HUES48 (cell line): ENCODE data around the gene WFDC9.

ENCODE experiments used
- H3K27ac ChIP-seq: one replicate; pipeline ENCODE4 v1.7.0; 2013; ENCODE audit warnings: low read depth, low read length, inconsistent platforms
- H3K27me3 ChIP-seq: 2 replicates; pipeline ENCODE4 v1.6.1; 2013; ENCODE audit warnings: mild to moderate bottlenecking, low read length; ENCODE audit not compliant: control insufficient read depth, insufficient read depth
- H3K36me3 ChIP-seq: 2 replicates; pipeline ENCODE4 v1.6.1; 2013; ENCODE audit warnings: low read length; ENCODE audit not compliant: control insufficient read depth, insufficient read depth
- H3K4me1 ChIP-seq: 2 replicates; pipeline ENCODE4 v1.6.1; 2013; ENCODE audit warnings: mild to moderate bottlenecking, low read length; ENCODE audit not compliant: control insufficient read depth, insufficient read depth
- H3K4me3 ChIP-seq: 2 replicates; pipeline ENCODE4 v1.5.1; 2013; ENCODE audit warnings: mild to moderate bottlenecking, low read depth, low read length
- H3K9ac ChIP-seq: 2 replicates; pipeline ENCODE4 v1.6.1; 2013; ENCODE audit warnings: mild to moderate bottlenecking, low read depth, low read length, moderate library complexity
- H3K9me3 ChIP-seq: 2 replicates; pipeline ENCODE4 v1.6.1; 2013; ENCODE audit warnings: low read length; ENCODE audit not compliant: control insufficient read depth, insufficient read depth

The WFDC9 gene

GRCh38 chr20:45639687-45640086 lies 8.6 kb upstream of the WFDC9 start:
- Histone ChIP-seq H3K9me3 (no peaks in the 10 kb centered on the region), H3K4me3 (no peak overlapping the region), H3K4me1 (no peaks in the 10 kb centered on the region), H3K27ac (no peak overlapping the region), H3K36me3 (no peaks in the 10 kb centered on the region), H3K9ac (no peak overlapping the region), H3K27me3 (no peaks in the 10 kb centered on the region)

DNA sequence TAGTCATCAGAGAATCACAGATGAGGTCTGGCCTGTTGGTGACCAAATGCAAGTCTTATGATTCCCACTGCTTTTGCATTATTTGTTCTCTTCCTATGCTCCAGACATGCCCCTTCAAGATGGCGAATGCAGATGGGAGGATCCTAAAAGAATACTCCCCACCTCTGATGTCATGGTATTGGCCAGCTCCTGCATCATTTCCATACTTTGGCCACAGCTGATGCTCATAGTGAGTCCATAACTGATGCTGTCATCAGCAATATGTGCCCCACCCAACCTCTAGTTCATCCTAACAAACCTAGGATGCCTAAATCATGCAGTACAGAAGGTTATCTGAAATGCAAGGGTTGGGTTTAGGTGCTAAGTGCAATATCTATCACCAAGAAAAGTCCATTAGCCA lies 5.4 kb upstream of the WFDC9 start:
- Histone ChIP-seq H3K27me3 (no peaks in the 10 kb centered on the region), H3K9me3 (no peaks in the 10 kb centered on the region), H3K4me1 (no peaks in the 10 kb centered on the region), H3K4me3 (no peak overlapping the region), H3K9ac (no peak overlapping the region), H3K27ac (no peak overlapping the region), H3K36me3 (no peaks in the 10 kb centered on the region)

DNA sequence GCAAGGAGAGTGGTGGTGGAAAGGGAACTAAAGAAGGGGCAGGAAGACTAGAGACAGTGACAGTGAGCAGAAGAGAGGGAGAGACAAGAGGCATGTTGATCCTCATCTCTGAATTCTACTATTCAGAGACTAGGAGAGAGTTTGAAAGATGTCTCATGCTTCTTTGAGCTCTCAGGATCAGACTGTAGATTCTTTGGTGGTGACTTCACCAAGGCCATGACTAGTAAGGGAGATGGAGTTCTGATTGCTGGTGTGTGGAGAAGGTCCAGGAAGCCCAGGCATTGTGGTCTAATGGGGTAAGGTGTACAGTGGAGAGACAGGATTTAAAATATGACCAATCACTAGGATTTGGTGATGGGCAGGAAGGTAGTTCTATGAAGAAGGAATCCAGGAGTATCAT lies 713 bp downstream of the WFDC9 start:
- Histone ChIP-seq H3K36me3 (no peaks in the 10 kb centered on the region), H3K27ac (no peak overlapping the region), H3K9ac (no peak overlapping the region), H3K4me3 (no peak overlapping the region), H3K9me3 (no peaks in the 10 kb centered on the region), H3K4me1 (no peaks in the 10 kb centered on the region), H3K27me3 (no peaks in the 10 kb centered on the region)

GRCh38 chr20:45629496-45630100 lies 1.5 kb downstream of the WFDC9 start, which contains the start of gene WFDC10A:
Gene WFDC10A, plus strand, starts transcription at chr20:45629739. Its CDS starts 75 bp downstream, at chr20:45629814.
- no peak within 1 kb of the TSS for H3K4me3 ChIP-seq
- H3K9ac ChIP-seq, result no peak within 1 kb of the TSS
- no peaks in the 10 kb centered on the region for H3K27me3 ChIP-seq
- H3K4me1 ChIP-seq, result no peaks in the 10 kb centered on the region
- no peak within 1 kb of the TSS for H3K27ac ChIP-seq
- H3K9me3 ChIP-seq, result no peaks in the 10 kb centered on the region
- H3K36me3 ChIP-seq, result no peaks in the 10 kb centered on the region

GRCh38 chr20:45626540-45626939 lies 4.5 kb downstream of the WFDC9 start:
- Histone ChIP-seq H3K4me1 (no peaks in the 10 kb centered on the region), H3K36me3 (no peaks in the 10 kb centered on the region), H3K9ac (no peak overlapping the region), H3K27me3 (no peaks in the 10 kb centered on the region), H3K27ac (no peak overlapping the region), H3K4me3 (no peak overlapping the region), H3K9me3 (no peaks in the 10 kb centered on the region)

GRCh38 chr20:45621593-45621992 lies 9.5 kb downstream of the WFDC9 start:
- H3K4me1 ChIP-seq, result no peaks in the 10 kb centered on the region
- H3K27ac ChIP-seq, result no peak overlapping the region
- no peaks in the 10 kb centered on the region for H3K27me3 ChIP-seq
- H3K36me3 ChIP-seq, result no peaks in the 10 kb centered on the region
- no peak overlapping the region for H3K4me3 ChIP-seq
- no peak overlapping the region for H3K9ac ChIP-seq
- H3K9me3 ChIP-seq, result no peaks in the 10 kb centered on the region

DNA sequence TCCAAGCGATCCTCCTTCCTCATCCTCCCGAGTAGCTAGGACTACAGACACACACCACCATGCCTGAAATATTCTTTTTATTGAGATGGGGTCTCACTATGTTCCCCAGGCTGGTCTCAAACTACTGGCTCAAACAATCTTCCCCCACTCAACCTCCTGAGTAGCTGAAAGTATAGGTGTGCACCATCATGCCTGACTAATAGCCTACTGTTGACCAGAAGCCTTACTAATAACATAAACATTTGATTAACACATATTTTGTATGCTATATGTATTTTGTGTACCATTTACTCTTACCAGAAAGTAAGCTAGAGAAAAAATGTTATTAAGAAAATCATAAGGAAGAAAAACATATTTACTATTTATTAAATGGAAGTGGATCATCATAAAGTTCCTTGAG lies 13.5 kb downstream of the WFDC9 start:
- no peaks in the 10 kb centered on the region for H3K4me1 ChIP-seq
- H3K27me3 ChIP-seq, result no peaks in the 10 kb centered on the region
- no peaks in the 10 kb centered on the region for H3K9me3 ChIP-seq
- no peak overlapping the region for H3K4me3 ChIP-seq
- no peak overlapping the region for H3K27ac ChIP-seq
- H3K9ac ChIP-seq, result no peak overlapping the region
- H3K36me3 ChIP-seq, result no peaks in the 10 kb centered on the region

DNA sequence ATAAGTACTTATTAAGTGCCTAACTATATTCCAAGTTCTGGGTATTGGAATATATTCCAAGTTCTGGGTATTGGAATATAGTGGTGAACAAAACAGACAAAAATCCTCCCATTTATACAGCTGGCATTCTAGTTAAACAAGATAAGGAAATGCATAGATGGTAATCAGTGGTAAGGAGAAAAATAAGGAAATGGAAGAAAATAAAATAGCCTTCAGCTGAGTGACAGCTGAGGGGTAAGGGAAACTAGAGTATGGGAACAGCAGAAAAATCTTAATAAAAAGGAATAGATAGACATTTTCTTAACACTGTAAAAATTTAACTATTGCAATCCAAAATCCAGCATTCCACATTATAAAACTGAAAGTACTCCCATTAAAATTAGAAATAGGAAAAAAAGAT lies 18.8 kb downstream of the WFDC9 start:
- Histone ChIP-seq H3K4me1 (no peaks in the 10 kb centered on the region), H3K9me3 (no peaks in the 10 kb centered on the region), H3K4me3 (no peak overlapping the region), H3K36me3 (no peaks in the 10 kb centered on the region), H3K27ac (no peak overlapping the region), H3K9ac (no peak overlapping the region), H3K27me3 (no peaks in the 10 kb centered on the region)

DNA sequence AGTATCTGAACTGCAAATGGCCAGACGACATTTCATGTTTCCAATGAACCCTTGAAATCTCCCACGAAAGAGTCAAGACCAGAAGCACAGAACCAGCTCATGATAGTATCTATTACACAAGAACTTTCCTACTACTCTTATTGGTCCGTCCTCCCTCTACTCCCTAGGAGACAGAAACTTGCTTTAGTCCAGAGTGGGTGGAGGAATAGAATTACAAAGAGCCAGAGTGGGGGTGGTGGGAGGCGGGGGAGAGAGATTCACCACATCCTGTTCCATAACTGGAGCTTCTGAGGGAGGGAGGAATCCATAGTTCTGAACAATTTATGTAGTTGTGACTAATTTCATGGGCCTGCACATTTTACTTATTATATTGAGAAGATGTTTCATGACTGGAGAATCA lies 20.0 kb downstream of the WFDC9 start:
- Histone ChIP-seq H3K27me3 (no peaks in the 10 kb centered on the region), H3K4me3 (no peak overlapping the region), H3K36me3 (no peaks in the 10 kb centered on the region), H3K27ac (no peak overlapping the region), H3K4me1 (no peaks in the 10 kb centered on the region), H3K9ac (no peak overlapping the region), H3K9me3 (no peaks in the 10 kb centered on the region)

- Histone ChIP-seq H3K27me3 (no peaks in the 10 kb centered on the region), H3K4me3 (no peak overlapping the region), H3K9me3 (no peaks in the 10 kb centered on the region; the same call in 1 of the 2 replicates), H3K36me3 (no peaks in the 10 kb centered on the region), H3K9ac (no peak overlapping the region), H3K27ac (no peak overlapping the region), H3K4me1 (no peaks in the 10 kb centered on the region)
Observed at GRCh38 chr20:45607810-45608209, 23.3 kb downstream of the WFDC9 start.

GRCh38 chr20:45595235-45595634 lies 35.8 kb downstream of the WFDC9 start:
- H3K27me3 ChIP-seq, result no peaks in the 10 kb centered on the region
- H3K9me3 ChIP-seq, result no peaks in the 10 kb centered on the region
- H3K27ac ChIP-seq, result no peak overlapping the region
- H3K4me1 ChIP-seq, result no peaks in the 10 kb centered on the region
- H3K9ac ChIP-seq, result no peak overlapping the region
- H3K36me3 ChIP-seq, result no peaks in the 10 kb centered on the region
- no peak overlapping the region for H3K4me3 ChIP-seq

DNA sequence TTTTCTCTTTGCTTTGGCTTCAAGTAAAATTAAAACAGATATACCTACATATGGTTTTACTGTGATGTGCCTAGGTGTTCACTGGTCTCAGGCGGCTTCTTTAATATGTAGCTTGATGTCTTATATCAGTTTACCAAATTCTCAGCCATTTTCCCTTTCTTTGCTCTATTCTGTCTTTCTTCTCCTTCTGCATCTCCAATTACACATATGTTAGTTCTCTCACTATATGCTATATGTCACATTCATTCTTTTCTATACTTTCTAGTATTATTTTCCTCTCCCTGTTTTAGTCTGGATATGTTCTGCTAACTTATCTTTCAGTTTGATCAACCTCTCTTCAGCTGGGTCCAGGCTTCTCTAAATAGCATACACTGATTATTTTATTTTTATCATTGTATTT lies 37.6 kb downstream of the WFDC9 start:
- Histone ChIP-seq H3K9me3 (no peaks in the 10 kb centered on the region), H3K4me3 (no peak overlapping the region), H3K36me3 (no peaks in the 10 kb centered on the region), H3K4me1 (no peaks in the 10 kb centered on the region), H3K9ac (no peak overlapping the region), H3K27me3 (no peaks in the 10 kb centered on the region), H3K27ac (no peak overlapping the region)
